Measurements from ENCODE around the gene NPY5R. TPM values are rescaled to one million over a fixed set of nuclear protein-coding genes. Genes with fewer than 3 reads are reported as not detected.
A peak's percentile ranks its signal among the peaks of the same experiment; 100 is the strongest.

NPY5R gene
- total RNA-seq, 3 donors from 2014 or later: 1.6 to 4.6 (median 1.6) TPM

- TF ChIP-seq POLR2A (IDR thresholded peaks at IDR 0.05) (no peak), POLR2AphosphoS5 (IDR thresholded peaks at IDR 0.05) (no peak), CTCF (IDR thresholded peaks at IDR 0.05) (no peak)
- DNase-seq (ENCODE audit: low spot score in 2 of 2): no peak
- no peaks in the 10 kb centered on the region for H3K4me1 ChIP-seq
- no peaks in the 10 kb centered on the region for H3K36me3 ChIP-seq
- H3K9me3 ChIP-seq: no peaks in the 10 kb centered on the region
- no peaks in the 10 kb centered on the region for H3K27me3 ChIP-seq
- no peak overlapping the region for H3K4me3 ChIP-seq
- H3K27ac ChIP-seq: no peak overlapping the region
- intact Hi-C loops (cut with DNase I; ENCODE audit: low total_unique reads): no loop called here
These were observed 51.4 kb downstream of the NPY5R start for GRCh38 chr4:163395055-163395454.

GRCh38 chr4:163395758-163396157 is 52.1 kb downstream of the NPY5R start:
- TF ChIP-seq POLR2AphosphoS5 (IDR thresholded peaks at IDR 0.05): no peak
- TF ChIP-seq CTCF (IDR thresholded peaks at IDR 0.05): no peak
- TF ChIP-seq POLR2A (IDR thresholded peaks at IDR 0.05): no peak
- peak overlapping the region in 2 of 3 donors; percentile 22 to 43 for H3K4me3 ChIP-seq
- intact Hi-C loops (cut with DNase I; ENCODE audit: low total_unique reads): no loop called here
- H3K27me3 ChIP-seq: no peaks in the 10 kb centered on the region
- H3K9me3 ChIP-seq: no peaks in the 10 kb centered on the region
- H3K27ac ChIP-seq: no peak overlapping the region
- no peaks in the 10 kb centered on the region for H3K36me3 ChIP-seq
- no peaks in the 10 kb centered on the region for H3K4me1 ChIP-seq
- no peak for DNase-seq (ENCODE audit: low spot score in 2 of 2)

- H3K4me3 ChIP-seq: no peak overlapping the region
- intact Hi-C loops (cut with DNase I; ENCODE audit: low total_unique reads): no loop called here
- H3K9me3 ChIP-seq: no peaks in the 10 kb centered on the region
- no peaks in the 10 kb centered on the region for H3K4me1 ChIP-seq
- H3K27me3 ChIP-seq: no peaks in the 10 kb centered on the region
- no peak for TF ChIP-seq CTCF (IDR thresholded peaks at IDR 0.05)
- no peak for TF ChIP-seq POLR2AphosphoS5 (IDR thresholded peaks at IDR 0.05)
- no peak for TF ChIP-seq POLR2A (IDR thresholded peaks at IDR 0.05)
- no peaks in the 10 kb centered on the region for H3K36me3 ChIP-seq
- DNase-seq (ENCODE audit: low spot score in 2 of 2): no peak
- H3K27ac ChIP-seq: no peak overlapping the region
These were observed 54.5 kb downstream of the NPY5R start for GRCh38 chr4:163398238-163398637.

DNA sequence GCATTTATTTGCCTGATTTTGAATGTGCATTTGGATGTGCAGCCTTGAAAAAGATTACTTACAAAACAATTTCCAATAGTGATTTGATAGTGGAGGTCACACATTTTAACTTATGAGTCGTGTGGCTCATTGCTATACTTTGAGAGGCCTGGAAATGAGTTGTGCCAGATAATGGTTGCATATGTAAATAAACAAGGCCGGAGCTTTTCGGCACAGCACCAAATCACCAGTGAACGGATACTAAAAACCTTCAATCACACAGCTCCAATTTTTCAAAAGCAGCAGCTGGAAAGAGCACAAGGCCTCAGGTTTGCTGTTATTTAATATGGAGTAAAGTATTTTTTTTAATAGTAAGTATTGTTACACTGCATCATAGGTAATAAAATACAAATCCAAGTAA is 57.2 kb downstream of the NPY5R start:
- Histone ChIP-seq H3K4me1 (no peaks in the 10 kb centered on the region), H3K27ac (no peak overlapping the region), H3K4me3 (no peak overlapping the region), H3K9me3 (no peaks in the 10 kb centered on the region), H3K36me3 (no peaks in the 10 kb centered on the region), H3K27me3 (no peaks in the 10 kb centered on the region)
- TF ChIP-seq POLR2AphosphoS5 (IDR thresholded peaks at IDR 0.05) (no peak), CTCF (IDR thresholded peaks at IDR 0.05) (no peak), POLR2A (IDR thresholded peaks at IDR 0.05) (no peak)
- intact Hi-C loops (cut with DNase I; ENCODE audit: low total_unique reads): loop anchor here (10.0 kb wide), 1 partner anchor 486 kb away; no protein-coding TSS in a partner anchor
- DNase-seq (ENCODE audit: low spot score in 2 of 2): no peak

Other genes with a start within 250 kb of the NPY5R start
- 10 to 100 TPM; 21.1 to 51.5 (median 23.6) TPM for gene NAF1, start 177.0 kb upstream of the NPY5R start, total RNA-seq
- 10 to 100 TPM; 46.8 to 61.0 (median 55.8) TPM for gene NPY1R, start 11.3 kb upstream of the NPY5R start, total RNA-seq
- gene TKTL2, start 129.9 kb downstream of the NPY5R start, total RNA-seq: under 1 TPM in 1 of 3 donors, not detected in 2; 0.32 TPM
- gene TMA16, start 150.8 kb downstream of the NPY5R start, total RNA-seq: 10 to 100 TPM; 28.2 to 34.7 (median 30.1) TPM

Data from breast epithelium (tissue), 4 donors.